GM23338 (cell line): ENCODE results near the gene FAM13A. TPM values are rescaled to one million over a fixed set of nuclear protein-coding genes. Genes with fewer than 3 reads are reported as not detected.

Source experiments
- ATAC-seq: fragments of 200-7000 bp; cut with Tn5 transposase; 3 replicates; pipeline ENCODE4 v1.9.1; 2020
- DNase-seq: peaks from one replicate; pipeline ENCODE4 v3.0.0-alpha.2; 2015; ENCODE audit warnings: low spot score
- H2AFZ ChIP-seq: fragments of 200-600 bp; sonication (generic); 2 replicates; pipeline ENCODE4 v1.8.0; 2016; ENCODE audit warnings: antibody characterized with exemption, mild to moderate bottlenecking, moderate library complexity
- H3F3A ChIP-seq: fragments of 200-600 bp; sonication (generic); replicated peaks from 2 replicates; pipeline ENCODE4 v1.8.0; 2017; ENCODE audit warnings: antibody characterized with exemption, mixed run types, low read depth
- H3K27ac ChIP-seq: fragments of 200-600 bp; sonication (generic); 2 replicates; pipeline ENCODE4 v1.6.1; 2016; ENCODE audit warnings: low read depth
- H3K27me3 ChIP-seq: fragments of 200-600 bp; sonication (generic); 2 replicates; pipeline ENCODE4 v1.8.0; 2016; ENCODE audit warnings: mild to moderate bottlenecking, mixed run types, moderate library complexity; ENCODE audit not compliant: insufficient read depth
- H3K36me3 ChIP-seq: fragments of 200-600 bp; sonication (generic); 2 replicates; pipeline ENCODE4 v1.8.0; 2016; ENCODE audit warnings: mild to moderate bottlenecking; ENCODE audit not compliant: insufficient read depth
- H3K4me1 ChIP-seq: fragments of 200-600 bp; sonication (generic); 2 replicates; pipeline ENCODE4 v1.8.0; 2016; ENCODE audit warnings: mild to moderate bottlenecking, moderate library complexity; ENCODE audit not compliant: insufficient read depth
- H3K4me2 ChIP-seq: fragments of 200-600 bp; sonication (generic); 2 replicates; pipeline ENCODE4 v1.7.1; 2017; ENCODE audit warnings: mixed run types
- H3K4me3 ChIP-seq: fragments of 200-600 bp; sonication (generic); 2 replicates; pipeline ENCODE4 v1.6.1; 2016; ENCODE audit warnings: mixed run types
- H3K79me2 ChIP-seq: fragments of 200-600 bp; sonication (generic); replicated peaks from 2 replicates; pipeline ENCODE4 v1.8.0; 2017; ENCODE audit warnings: mild to moderate bottlenecking; ENCODE audit not compliant: insufficient read depth
- H3K9me2 ChIP-seq: fragments of 200-600 bp; sonication (generic); 2 replicates; pipeline ENCODE4 v1.8.0; 2017; ENCODE audit not compliant: insufficient read depth
- H4K20me1 ChIP-seq: fragments of 200-600 bp; sonication (generic); replicated peaks from 2 replicates; pipeline ENCODE4 v1.8.0; 2017; ENCODE audit warnings: mild to moderate bottlenecking; ENCODE audit not compliant: insufficient read depth
- H3K27ac Mint-ChIP-seq: 2 replicates; pipeline ENCODE4 v1.8.0; 2020; ENCODE audit warnings: inconsistent platforms, mild to moderate bottlenecking, moderate library complexity, mixed read lengths
- H3K27me3 Mint-ChIP-seq: 3 replicates; pipeline ENCODE4 v1.8.0; 2022; ENCODE audit warnings: low read depth, mild to moderate bottlenecking, moderate library complexity, mixed read lengths, inconsistent platforms; ENCODE audit not compliant: insufficient read depth, poor library complexity
- H3K36me3 Mint-ChIP-seq: 3 replicates; pipeline ENCODE4 v1.8.0; 2021; ENCODE audit warnings: low read depth, mild to moderate bottlenecking, inconsistent platforms, moderate library complexity, mixed read lengths
- H3K4me1 Mint-ChIP-seq: 3 replicates; pipeline ENCODE4 v1.8.0; 2020; ENCODE audit warnings: mild to moderate bottlenecking, inconsistent platforms, mixed read lengths
- H3K4me3 Mint-ChIP-seq: 3 replicates; pipeline ENCODE4 v1.8.0; 2021; ENCODE audit warnings: moderate library complexity, mild to moderate bottlenecking, inconsistent platforms, mixed read lengths
- H3K9me3 Mint-ChIP-seq: 3 replicates; pipeline ENCODE4 v1.8.0; 2020; ENCODE audit warnings: moderate library complexity, mild to moderate bottlenecking, inconsistent platforms, mixed read lengths
- CTCF ChIP-seq, 2 experiments: fragments of 200-600 bp in 1 of 2; sonication (generic) in 1 of 2; conservative IDR thresholded peaks; 2 replicates each; pipeline versions ENCODE4 v1.5.1 to v1.6.1; 2016 to 2017; ENCODE audit warnings: antibody characterized with exemption in 2 of 2, low read depth in 2 of 2, mild to moderate bottlenecking in 2 of 2, moderate library complexity in 1 of 2
- ETS1 ChIP-seq: IDR thresholded peaks from 2 replicates; pipeline ENCODE4 v1.6.1; 2016; ENCODE audit warnings: antibody characterized with exemption
- EZH2phosphoT487 ChIP-seq: fragments of 200-600 bp; sonication (generic); IDR thresholded peaks from one replicate; pipeline ENCODE4 v1.8.1; 2018; ENCODE audit warnings: antibody characterized with exemption; ENCODE audit not compliant: unreplicated experiment
- NANOG ChIP-seq: IDR thresholded peaks from 2 replicates; pipeline ENCODE4 v1.6.1; 2016; ENCODE audit warnings: antibody characterized with exemption, borderline replicate concordance
- REST ChIP-seq: IDR thresholded peaks from one replicate; pipeline ENCODE4 v1.6.1; 2018; ENCODE audit warnings: antibody characterized with exemption; ENCODE audit not compliant: unreplicated experiment
- STAT1 ChIP-seq: IDR thresholded peaks from one replicate; pipeline ENCODE4 v1.6.1; 2016; ENCODE audit warnings: antibody characterized with exemption; ENCODE audit not compliant: unreplicated experiment
- ZNF114 ChIP-seq: fragments of 250-450 bp; sonication (Bioruptor Pico); IDR thresholded peaks from 2 replicates; pipeline ENCODE4 v1.5.0; 2020; ENCODE audit warnings: mild to moderate bottlenecking, moderate library complexity
- ZNF331 ChIP-seq: fragments of 250-450 bp; sonication (Bioruptor Pico); IDR thresholded peaks from 2 replicates; pipeline ENCODE4 v1.5.0; 2020; ENCODE audit warnings: low read depth, mild to moderate bottlenecking, moderate library complexity
- polyA plus RNA-seq: library from polyadenylated mRNA; unstranded; fragments of >200 nt; fragmentation: Nextera tagmentation; extraction: Ambion mirVana; gene quantifications from 2 replicates; pipeline ENCODE4 v1.2.1, GENCODE V29; 2016
- total RNA-seq: library from RNA; depleted of rRNA; stranded (reverse); fragments of >200 nt; shearing (Covaris generic); gene quantifications from 2 replicates; pipeline ENCODE4 v1.2.3, GENCODE V29; 2014

FAM13A gene
- total and polyA plus RNA-seq, 2 experiments from 2014 or later = 13.9 to 28.4 TPM

- no peak for DNase-seq
- no peak for ATAC-seq
- TF ChIP-seq EZH2phosphoT487 = no peak
- TF ChIP-seq ZNF331 = no peak
- no peak for TF ChIP-seq NANOG
- TF ChIP-seq ZNF114 = no peak
- no peak for TF ChIP-seq ETS1
- no peak for TF ChIP-seq CTCF (conservative IDR thresholded peaks at IDR 0.05; ENCODE audit: low read depth in 2 of 2)
- no peak for TF ChIP-seq STAT1
- TF ChIP-seq REST = no peak
- no peak overlapping the region for H2AFZ ChIP-seq
- Mint-ChIP-seq H3K27ac (no peak overlapping the region), H3K9me3 (no peaks in the 10 kb centered on the region), H3K36me3 (no peaks in the 10 kb centered on the region; the same call in 2 of the 3 replicates), H3K27me3 (no peaks in the 10 kb centered on the region), H3K4me1 (no peaks in the 10 kb centered on the region; the same call in 2 of the 3 replicates), H3K4me3 (no peak overlapping the region)
- no peaks in the 10 kb centered on the region for H3K27me3 ChIP-seq
- H3K27ac ChIP-seq = no peak overlapping the region
- no peaks in the 10 kb centered on the region for H3F3A ChIP-seq
- H4K20me1 ChIP-seq = no peaks in the 10 kb centered on the region
- no peak overlapping the region for H3K4me2 ChIP-seq
- H3K9me2 ChIP-seq = no peaks in the 10 kb centered on the region
- H3K4me3 ChIP-seq = no peak overlapping the region
- no peaks in the 10 kb centered on the region for H3K36me3 ChIP-seq
- no peaks in the 10 kb centered on the region for H3K79me2 ChIP-seq
- H3K4me1 ChIP-seq = no peaks in the 10 kb centered on the region
Measured at GRCh38 chr4:88803600-88804096, 253.3 kb downstream of the FAM13A start.

GRCh38 chr4:88802585-88803286, 254.2 kb downstream of the FAM13A start:
- Histone ChIP-seq H3K79me2 (no peaks in the 10 kb centered on the region), H3K36me3 (no peaks in the 10 kb centered on the region), H3F3A (no peaks in the 10 kb centered on the region), H2AFZ (no peak overlapping the region), H3K4me2 (no peak overlapping the region), H3K27ac (no peak overlapping the region), H4K20me1 (no peaks in the 10 kb centered on the region), H3K4me1 (no peaks in the 10 kb centered on the region), H3K4me3 (no peak overlapping the region), H3K9me2 (no peaks in the 10 kb centered on the region), H3K27me3 (no peaks in the 10 kb centered on the region)
- DNase-seq = no peak
- TF ChIP-seq REST (no peak), EZH2phosphoT487 (no peak)
- ATAC-seq = no peak
- Mint-ChIP-seq H3K27ac (peak overlapping the region; percentile 63; the same call in 1 of the 2 replicates), H3K4me1 (no peaks in the 10 kb centered on the region; the same call in 2 of the 3 replicates), H3K36me3 (no peaks in the 10 kb centered on the region; the same call in 2 of the 3 replicates), H3K4me3 (no peak overlapping the region), H3K27me3 (no peaks in the 10 kb centered on the region), H3K9me3 (no peaks in the 10 kb centered on the region)
